GM06990 (cell line): Measurements from ENCODE around the gene PLN.

ENCODE experiments used
- DNase-seq: peaks from one replicate; pipeline ENCODE4 v3.0.0-alpha.2; 2011; ENCODE audit not compliant: insufficient read length; ENCODE audit errors: extremely low read depth
- H3K27me3 ChIP-seq: replicated peaks from 2 replicates; pipeline ENCODE4 v1.6.0; 2011; ENCODE audit warnings: low read length; ENCODE audit not compliant: control insufficient read depth, insufficient read depth
- H3K36me3 ChIP-seq: 2 replicates; pipeline ENCODE4 v1.5.1; 2011; ENCODE audit warnings: low read length; ENCODE audit not compliant: control insufficient read depth, insufficient read depth
- H3K4me3 ChIP-seq: replicated peaks from 2 replicates; pipeline ENCODE4 v1.5.1; 2011; ENCODE audit warnings: low read depth, mild to moderate bottlenecking, control low read depth, low read length
- TF ChIP-seq, protein P1 (sequence below): IDR thresholded peaks from 2 replicates; pipeline ENCODE4 v1.5.1; 2011; ENCODE audit warnings: low read length, control low read depth, mild to moderate bottlenecking, inconsistent platforms; ENCODE audit not compliant: insufficient read depth, poor library complexity, severe bottlenecking

The PLN gene

DNA sequence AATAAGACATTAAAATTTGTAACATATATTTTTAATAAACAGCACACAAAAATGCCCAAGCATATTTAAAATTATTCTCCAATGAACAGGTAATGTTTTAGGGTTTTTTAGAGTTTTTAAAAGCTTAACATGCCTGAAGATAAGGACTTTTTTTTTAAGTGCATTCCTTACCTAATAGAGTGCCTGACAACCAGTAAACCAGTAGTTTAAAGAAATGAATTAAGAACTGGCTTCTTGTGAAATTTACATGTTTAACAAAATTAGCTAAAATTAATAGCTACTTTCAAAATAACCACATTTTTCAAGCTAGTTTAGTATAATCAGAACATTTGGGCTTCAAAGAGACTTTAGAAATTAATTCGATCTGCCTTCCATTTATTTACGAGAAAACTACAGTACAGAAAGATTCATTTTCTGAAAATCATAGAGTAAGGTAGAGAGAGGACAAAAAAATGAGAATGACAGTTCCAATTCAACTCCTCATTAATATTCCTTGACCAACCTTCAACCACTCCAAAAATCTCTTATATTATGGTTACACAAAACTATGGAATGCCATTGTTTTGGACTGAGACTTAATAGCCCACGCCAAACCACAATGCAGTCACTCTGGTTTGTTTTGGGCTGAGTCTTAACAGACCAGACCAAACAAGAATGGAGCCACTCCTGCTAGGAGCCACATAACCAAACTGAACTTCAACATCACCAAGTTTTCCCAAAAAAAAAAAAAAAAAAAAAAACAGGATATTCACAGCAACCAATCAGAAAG, 5.7 kb upstream of the PLN start:
- TF ChIP-seq, protein P1, sequence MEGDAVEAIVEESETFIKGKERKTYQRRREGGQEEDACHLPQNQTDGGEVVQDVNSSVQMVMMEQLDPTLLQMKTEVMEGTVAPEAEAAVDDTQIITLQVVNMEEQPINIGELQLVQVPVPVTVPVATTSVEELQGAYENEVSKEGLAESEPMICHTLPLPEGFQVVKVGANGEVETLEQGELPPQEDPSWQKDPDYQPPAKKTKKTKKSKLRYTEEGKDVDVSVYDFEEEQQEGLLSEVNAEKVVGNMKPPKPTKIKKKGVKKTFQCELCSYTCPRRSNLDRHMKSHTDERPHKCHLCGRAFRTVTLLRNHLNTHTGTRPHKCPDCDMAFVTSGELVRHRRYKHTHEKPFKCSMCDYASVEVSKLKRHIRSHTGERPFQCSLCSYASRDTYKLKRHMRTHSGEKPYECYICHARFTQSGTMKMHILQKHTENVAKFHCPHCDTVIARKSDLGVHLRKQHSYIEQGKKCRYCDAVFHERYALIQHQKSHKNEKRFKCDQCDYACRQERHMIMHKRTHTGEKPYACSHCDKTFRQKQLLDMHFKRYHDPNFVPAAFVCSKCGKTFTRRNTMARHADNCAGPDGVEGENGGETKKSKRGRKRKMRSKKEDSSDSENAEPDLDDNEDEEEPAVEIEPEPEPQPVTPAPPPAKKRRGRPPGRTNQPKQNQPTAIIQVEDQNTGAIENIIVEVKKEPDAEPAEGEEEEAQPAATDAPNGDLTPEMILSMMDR: no peak
- no peaks in the 10 kb centered on the region for H3K27me3 ChIP-seq
- no peaks in the 10 kb centered on the region for H3K36me3 ChIP-seq
- no peak for DNase-seq
- H3K4me3 ChIP-seq: no peak overlapping the region

DNA sequence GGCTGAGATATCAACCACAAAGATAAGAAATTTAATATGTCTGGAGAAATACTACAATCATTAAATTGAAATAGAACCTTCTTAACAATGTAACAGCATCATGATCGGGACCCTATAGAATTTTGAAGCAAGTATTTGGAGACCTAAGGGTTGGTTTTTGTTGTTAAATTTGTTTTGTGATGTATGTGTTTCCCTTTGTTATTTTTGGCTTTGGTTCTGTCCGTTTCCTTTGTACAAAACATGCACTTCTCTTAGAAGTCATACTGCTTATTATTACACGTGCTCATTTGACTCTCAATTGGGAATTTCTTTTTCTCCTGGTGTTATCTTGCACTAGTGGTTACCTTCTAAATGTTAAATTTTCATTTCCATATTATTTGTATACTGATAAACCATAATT, 4.0 kb upstream of the PLN start:
- no peak overlapping the region for H3K4me3 ChIP-seq
- no peaks in the 10 kb centered on the region for H3K36me3 ChIP-seq
- DNase-seq: no peak
- no peaks in the 10 kb centered on the region for H3K27me3 ChIP-seq
- TF ChIP-seq, protein P1: no peak

DNA sequence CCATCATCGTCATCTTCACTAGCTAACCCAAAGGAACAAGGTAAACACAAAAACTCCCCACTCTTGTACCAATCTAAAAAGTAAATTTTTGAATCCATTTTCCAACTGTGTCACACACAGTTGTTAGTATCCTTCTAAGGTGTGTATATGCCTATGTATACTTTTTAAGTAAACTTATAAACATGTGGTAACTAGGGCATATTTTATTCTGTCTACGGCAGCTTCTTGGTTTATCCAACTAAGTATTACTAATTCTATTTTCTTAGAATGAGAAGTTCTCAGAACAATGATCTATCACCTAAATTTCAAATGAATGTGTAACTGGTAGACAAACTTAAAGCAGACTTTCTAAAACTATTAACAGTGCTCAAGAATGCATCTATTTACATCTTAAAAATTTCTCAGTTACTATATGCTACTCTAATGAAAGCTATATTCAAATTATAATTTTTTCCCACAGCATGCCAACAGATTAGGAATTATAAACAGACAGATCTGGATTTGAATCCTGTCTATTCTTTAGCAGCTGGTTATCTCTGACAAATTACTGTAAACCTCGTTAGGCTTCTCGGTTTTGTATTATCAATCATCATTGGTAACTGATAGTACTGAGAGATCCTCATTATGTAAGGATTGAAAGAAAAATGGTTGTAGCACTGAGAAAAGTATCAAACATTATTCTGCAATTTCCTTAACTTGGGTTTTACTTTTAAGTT, 1.8 kb upstream of the PLN start:
- TF ChIP-seq, protein P1: no peak
- Histone ChIP-seq H3K27me3 (no peaks in the 10 kb centered on the region), H3K36me3 (no peaks in the 10 kb centered on the region), H3K4me3 (no peak overlapping the region)
- no peak for DNase-seq

DNA sequence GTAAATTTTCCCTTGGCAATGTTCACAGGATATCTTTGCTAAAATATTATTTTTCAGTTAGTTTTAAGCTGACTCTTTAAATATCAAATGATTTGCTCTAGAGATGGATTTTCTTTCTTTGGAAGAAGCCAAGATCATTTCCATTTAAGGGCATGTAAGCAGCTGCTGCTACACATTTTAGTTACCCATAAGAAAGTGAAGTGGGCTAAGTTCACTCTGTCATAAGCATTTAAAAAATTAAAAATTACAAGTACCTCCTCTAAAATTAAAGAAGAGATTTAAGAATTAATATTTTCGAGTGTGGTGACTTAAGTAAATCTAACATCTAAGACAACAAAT, 1.2 kb upstream of the PLN start:
- Histone ChIP-seq H3K36me3 (no peaks in the 10 kb centered on the region), H3K27me3 (no peaks in the 10 kb centered on the region), H3K4me3 (no peak overlapping the region)
- no peak for DNase-seq
- TF ChIP-seq, protein P1: no peak

DNA sequence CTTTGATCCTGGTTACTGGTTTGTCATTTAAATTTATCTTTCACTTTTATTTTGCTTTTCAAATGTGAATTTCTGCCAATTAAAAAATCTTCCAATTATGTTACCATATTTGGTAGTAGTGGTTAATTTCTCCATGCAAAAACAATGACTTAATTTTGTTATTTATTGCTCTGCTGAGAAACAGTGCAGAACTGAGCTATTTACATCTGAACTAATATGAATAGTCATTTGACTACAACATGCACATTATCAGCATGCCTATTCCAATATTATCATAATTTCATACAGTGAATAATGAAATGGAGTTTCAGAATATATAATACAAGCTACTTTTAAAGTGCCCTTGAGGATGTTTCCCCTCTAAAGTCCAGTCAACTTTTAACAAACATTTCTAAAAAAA, 517 bp downstream of the PLN start:
- TF ChIP-seq, protein P1: no peak
- no peak for DNase-seq
- no peaks in the 10 kb centered on the region for H3K27me3 ChIP-seq
- no peaks in the 10 kb centered on the region for H3K36me3 ChIP-seq
- H3K4me3 ChIP-seq: no peak overlapping the region
